RWPE2 (cell line): Measurements from ENCODE around the gene SLC9A4.
A peak's percentile ranks its signal among the peaks of the same experiment; 100 is the strongest.
"Not testable (repeated sequence)": the region's sequence is repeated elsewhere in the genome, so short reads cannot be mapped to it uniquely, and the experiment has no call there.

Source experiments
- ATAC-seq: fragments of 200-7000 bp; cut with Tn5 transposase; 3 replicates; pipeline ENCODE4 v1.9.1; 2021; ENCODE audit warnings: low read depth
- DNase-seq: peaks from one replicate; pipeline ENCODE4 v3.0.0-alpha.2; 2020; ENCODE audit warnings: low spot score
- H3K27ac ChIP-seq: fragments of 450-650 bp; 2 replicates; pipeline ENCODE4 v1.5.1; 2017; ENCODE audit warnings: mild to moderate bottlenecking; ENCODE audit not compliant: poor library complexity, severe bottlenecking
- H3K27me3 ChIP-seq: fragments of 250-450 bp; sonication (Bioruptor Pico); 2 replicates; pipeline ENCODE4 v1.5.1; 2021; ENCODE audit warnings: mild to moderate bottlenecking, moderate library complexity; ENCODE audit not compliant: insufficient read depth, poor library complexity, severe bottlenecking
- H3K36me3 ChIP-seq: fragments of 250-450 bp; sonication (Bioruptor Pico); 2 replicates; pipeline ENCODE4 v1.5.1; 2020; ENCODE audit warnings: low read depth, mild to moderate bottlenecking, moderate library complexity
- H3K4me1 ChIP-seq: fragments of 250-450 bp; sonication (Bioruptor Pico); 2 replicates; pipeline ENCODE4 v1.5.1; 2021; ENCODE audit warnings: mild to moderate bottlenecking, moderate library complexity; ENCODE audit not compliant: insufficient read depth, poor library complexity, severe bottlenecking
- H3K4me3 ChIP-seq: fragments of 250-450 bp; sonication (Bioruptor Pico); 2 replicates; pipeline ENCODE4 v1.5.1; 2021; ENCODE audit warnings: mild to moderate bottlenecking, moderate library complexity; ENCODE audit not compliant: severe bottlenecking
- H3K9me3 ChIP-seq: fragments of 250-450 bp; sonication (Bioruptor Pico); 2 replicates; pipeline ENCODE4 v1.5.1; 2021; ENCODE audit warnings: mild to moderate bottlenecking, moderate library complexity; ENCODE audit not compliant: severe bottlenecking
- CTCF ChIP-seq: fragments of 450-650 bp; IDR thresholded peaks from one replicate; pipeline ENCODE4 v1.5.1; 2017; ENCODE audit warnings: mild to moderate bottlenecking, moderate library complexity; ENCODE audit not compliant: poor library complexity, severe bottlenecking

The SLC9A4 gene

GRCh38 chr2:102550151-102550550, 77.1 kb downstream of the SLC9A4 start:
- Histone ChIP-seq H3K4me1 (no peaks in the 10 kb centered on the region), H3K27ac (no peak overlapping the region), H3K9me3 (peaks cover 9% of the 10 kb centered on the region), H3K36me3 (no peaks in the 10 kb centered on the region), H3K27me3 (no peaks in the 10 kb centered on the region), H3K4me3 (no peak overlapping the region)
- DNase-seq (no peak), ATAC-seq (no peak)
- no peak for TF ChIP-seq CTCF

- no peaks in the 10 kb centered on the region for H3K4me1 ChIP-seq
- DNase-seq (no peak), ATAC-seq (no peak)
- H3K27ac ChIP-seq = no peak overlapping the region
- peaks cover 9% of the 10 kb centered on the region for H3K9me3 ChIP-seq
- no peaks in the 10 kb centered on the region for H3K27me3 ChIP-seq
- no peaks in the 10 kb centered on the region for H3K36me3 ChIP-seq
- H3K4me3 ChIP-seq = no peak overlapping the region
- no peak for TF ChIP-seq CTCF
Observed at GRCh38 chr2:102551329-102552096, 78.5 kb downstream of the SLC9A4 start.

- ATAC-seq = no peak
- no peak for TF ChIP-seq CTCF
- no peak overlapping the region for H3K4me3 ChIP-seq
- no peaks in the 10 kb centered on the region for H3K27me3 ChIP-seq
- no peak for DNase-seq
- no peaks in the 10 kb centered on the region for H3K4me1 ChIP-seq
- H3K9me3 ChIP-seq = peaks cover 7% of the 10 kb centered on the region
- no peak overlapping the region for H3K27ac ChIP-seq
- H3K36me3 ChIP-seq = no peaks in the 10 kb centered on the region
Observed at GRCh38 chr2:102553601-102554000, 80.6 kb downstream of the SLC9A4 start.

- no peaks in the 10 kb centered on the region for H3K36me3 ChIP-seq
- DNase-seq (no peak), ATAC-seq (0 out of 3 replicates have a peak, but pooled peaks have one; percentile 46)
- no peak overlapping the region for H3K27ac ChIP-seq
- H3K4me1 ChIP-seq = no peaks in the 10 kb centered on the region
- no peaks in the 10 kb centered on the region for H3K27me3 ChIP-seq
- no peak for TF ChIP-seq CTCF
- no peak overlapping the region for H3K4me3 ChIP-seq
- no peaks in the 10 kb centered on the region for H3K9me3 ChIP-seq
Observed at GRCh38 chr2:102558463-102558862, 85.4 kb downstream of the SLC9A4 start.

GRCh38 chr2:102562542-102562941, 89.5 kb downstream of the SLC9A4 start:
- H3K4me3 ChIP-seq, H3K4me1 ChIP-seq, H3K27ac ChIP-seq, H3K9me3 ChIP-seq, H3K36me3 ChIP-seq, H3K27me3 ChIP-seq, ATAC-seq, DNase-seq: not testable (repeated sequence)
